PC-9 (cell line): ENCODE measurements around the gene PTCSC3.

Experiments used
- EZH2 ChIP-seq: fragments of 200-600 bp; sonication (generic); IDR thresholded peaks from 2 replicates; pipeline ENCODE4 v1.8.0; 2017; ENCODE audit warnings: antibody characterized with exemption, low read depth
- TF ChIP-seq, protein P1 (sequence below): fragments of 200-600 bp; sonication (generic); conservative IDR thresholded peaks from 2 replicates; pipeline ENCODE4 v1.6.1; 2017; ENCODE audit warnings: mixed run types, antibody characterized with exemption, mild to moderate bottlenecking, moderate library complexity

DNA sequence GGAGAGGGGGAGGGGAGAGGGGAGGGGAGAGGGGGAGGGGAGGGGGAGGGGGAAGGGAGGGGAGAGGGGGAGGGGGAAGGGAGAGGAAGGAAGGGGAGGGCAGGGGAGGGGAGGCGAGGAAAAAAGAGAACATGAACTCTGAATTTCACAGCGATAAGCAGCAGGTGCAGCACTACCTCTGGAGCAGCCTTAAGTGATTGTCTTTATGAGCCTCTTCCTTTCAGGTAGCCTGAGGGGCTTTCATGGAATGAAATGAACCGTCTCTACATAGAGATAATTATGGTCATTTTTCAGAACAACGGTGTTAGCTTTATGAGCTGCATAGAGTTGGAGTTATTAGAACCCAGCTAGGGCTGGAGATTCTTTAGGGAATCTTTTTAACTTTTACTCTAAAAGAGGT, 18.1 kb upstream of the PTCSC3 start:
- no peak for TF ChIP-seq EZH2
- TF ChIP-seq, protein P1, sequence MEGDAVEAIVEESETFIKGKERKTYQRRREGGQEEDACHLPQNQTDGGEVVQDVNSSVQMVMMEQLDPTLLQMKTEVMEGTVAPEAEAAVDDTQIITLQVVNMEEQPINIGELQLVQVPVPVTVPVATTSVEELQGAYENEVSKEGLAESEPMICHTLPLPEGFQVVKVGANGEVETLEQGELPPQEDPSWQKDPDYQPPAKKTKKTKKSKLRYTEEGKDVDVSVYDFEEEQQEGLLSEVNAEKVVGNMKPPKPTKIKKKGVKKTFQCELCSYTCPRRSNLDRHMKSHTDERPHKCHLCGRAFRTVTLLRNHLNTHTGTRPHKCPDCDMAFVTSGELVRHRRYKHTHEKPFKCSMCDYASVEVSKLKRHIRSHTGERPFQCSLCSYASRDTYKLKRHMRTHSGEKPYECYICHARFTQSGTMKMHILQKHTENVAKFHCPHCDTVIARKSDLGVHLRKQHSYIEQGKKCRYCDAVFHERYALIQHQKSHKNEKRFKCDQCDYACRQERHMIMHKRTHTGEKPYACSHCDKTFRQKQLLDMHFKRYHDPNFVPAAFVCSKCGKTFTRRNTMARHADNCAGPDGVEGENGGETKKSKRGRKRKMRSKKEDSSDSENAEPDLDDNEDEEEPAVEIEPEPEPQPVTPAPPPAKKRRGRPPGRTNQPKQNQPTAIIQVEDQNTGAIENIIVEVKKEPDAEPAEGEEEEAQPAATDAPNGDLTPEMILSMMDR = no peak
